SK-N-MC (cell line): ENCODE data around the gene HCFC1R1.

Experiments
- DNase-seq: peaks from one replicate; pipeline ENCODE4 v3.0.0-alpha.2; 2011; ENCODE audit warnings: low read depth, low spot score
- H3K27ac ChIP-seq: fragments of 200-600 bp; sonication (generic); 2 replicates; pipeline ENCODE4 v1.5.1; 2016; ENCODE audit warnings: mixed run types
- H3K36me3 ChIP-seq: fragments of 200-600 bp; sonication (generic); 2 replicates; pipeline ENCODE4 v1.6.1; 2017; ENCODE audit warnings: antibody characterized with exemption, low read length, mixed read lengths; ENCODE audit not compliant: insufficient read depth
- H3K4me3 ChIP-seq: fragments of 200-600 bp; sonication (generic); 2 replicates; pipeline ENCODE4 v1.5.1; 2016
- H3K9ac ChIP-seq: fragments of 200-600 bp; sonication (generic); 2 replicates; pipeline ENCODE4 v1.8.0; 2017; ENCODE audit warnings: mixed run types, mixed read lengths; ENCODE audit not compliant: insufficient read length
- H3K9me3 ChIP-seq: fragments of 200-600 bp; sonication (generic); 2 replicates; pipeline ENCODE4 v1.6.1; 2017; ENCODE audit warnings: low read depth, mild to moderate bottlenecking, antibody characterized with exemption, low read length, moderate library complexity, mixed read lengths
- EZH2 ChIP-seq: fragments of 200-600 bp; sonication (generic); IDR thresholded peaks from one replicate; pipeline ENCODE4 v1.6.1; 2017; ENCODE audit warnings: antibody characterized with exemption
- FOXP2 ChIP-seq: optimal IDR thresholded peaks from 2 replicates; pipeline ENCODE3; 2011; ENCODE audit warnings: mild to moderate bottlenecking, moderate library complexity; ENCODE audit not compliant: insufficient read depth; ENCODE audit errors: extremely low read length, control extremely low read depth
- POLR2AphosphoS5 ChIP-seq: IDR thresholded peaks from 2 replicates; pipeline ENCODE4 v1.6.1; 2012; ENCODE audit warnings: mild to moderate bottlenecking, low read depth, low read length, borderline replicate concordance

Gene HCFC1R1

GRCh38 chr16:3025032-3026002 is 1.6 kb upstream of the HCFC1R1 start:
- no peak overlapping the region for H3K27ac ChIP-seq
- peaks cover 15% of the 10 kb centered on the region; the same call in 1 of the 2 replicates for H3K36me3 ChIP-seq
- no peak for DNase-seq
- TF ChIP-seq POLR2AphosphoS5 (no peak), EZH2 (no peak), FOXP2 (no peak)
- no peak overlapping the region for H3K4me3 ChIP-seq
- H3K9ac ChIP-seq = no peak overlapping the region
- no peaks in the 10 kb centered on the region for H3K9me3 ChIP-seq

DNA sequence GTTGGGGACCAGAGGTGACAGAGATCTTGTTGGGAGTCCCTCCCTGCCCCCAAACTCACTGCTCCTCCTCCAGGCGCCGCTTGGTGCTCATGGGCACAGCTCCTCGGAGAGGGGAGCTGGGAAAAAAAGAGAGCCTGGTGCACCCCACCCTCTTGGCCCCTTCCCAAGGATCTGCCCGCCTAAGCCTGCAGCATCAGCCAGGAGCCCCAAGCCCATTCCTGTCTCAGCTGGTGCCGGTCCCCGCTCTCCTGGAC is 400 bp downstream of the HCFC1R1 start:
- Histone ChIP-seq H3K27ac (no peak overlapping the region), H3K36me3 (peaks cover 15% of the 10 kb centered on the region; the same call in 1 of the 2 replicates), H3K4me3 (peak overlapping the region; percentile 83), H3K9ac (peak overlapping the region; percentile 89), H3K9me3 (no peaks in the 10 kb centered on the region)
- no peak for DNase-seq
- no peak; the same call in 1 of the 2 replicates for TF ChIP-seq POLR2AphosphoS5
- TF ChIP-seq EZH2 = no peak
- TF ChIP-seq FOXP2 = no peak

- Histone ChIP-seq H3K27ac (peak overlapping the region; percentile 77), H3K9ac (no peak overlapping the region), H3K4me3 (peak overlapping the region; percentile 83), H3K36me3 (peaks cover 15% of the 10 kb centered on the region; the same call in 1 of the 2 replicates), H3K9me3 (no peaks in the 10 kb centered on the region)
- no peak for TF ChIP-seq EZH2
- TF ChIP-seq POLR2AphosphoS5 = no peak; the same call in none of the 2 replicates
- no peak for TF ChIP-seq FOXP2
- no peak for DNase-seq
These were observed 893 bp downstream of the HCFC1R1 start for GRCh38 chr16:3022684-3023414.

DNA sequence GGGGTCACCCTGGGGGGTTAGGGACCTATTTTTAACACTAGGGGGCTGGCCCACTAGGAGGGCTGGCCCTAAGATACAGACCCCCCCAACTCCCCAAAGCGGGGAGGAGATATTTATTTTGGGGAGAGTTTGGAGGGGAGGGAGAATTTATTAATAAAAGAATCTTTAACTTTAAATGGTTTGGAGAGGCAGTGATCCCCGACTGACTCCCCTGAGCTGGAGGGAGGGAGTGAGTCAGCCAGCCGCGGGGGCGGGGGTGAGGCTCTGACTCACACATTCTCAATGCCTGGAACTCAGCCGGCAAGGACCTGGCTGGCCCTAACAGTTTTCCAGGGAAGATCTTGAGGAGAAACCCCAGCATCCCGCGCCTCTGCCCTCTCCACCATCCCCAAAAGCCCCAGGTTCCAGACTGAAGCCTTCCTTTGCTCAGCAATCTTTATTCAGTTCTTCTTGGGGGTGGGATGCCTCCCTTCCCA is 1.5 kb downstream of the HCFC1R1 start:
- H3K4me3 ChIP-seq = peak overlapping the region; percentile 83
- H3K9me3 ChIP-seq = no peaks in the 10 kb centered on the region
- DNase-seq = no peak
- peak overlapping the region; percentile 77 for H3K27ac ChIP-seq
- TF ChIP-seq FOXP2 = no peak
- no peak for TF ChIP-seq EZH2
- no peak for TF ChIP-seq POLR2AphosphoS5
- no peak overlapping the region for H3K9ac ChIP-seq
- peaks cover 14% of the 10 kb centered on the region; the same call in 1 of the 2 replicates for H3K36me3 ChIP-seq

GRCh38 chr16:3021449-3022207 is 2.1 kb downstream of the HCFC1R1 start:
- DNase-seq = no peak
- H3K27ac ChIP-seq = peak overlapping the region; percentile 77; the same call in 1 of the 2 replicates
- TF ChIP-seq FOXP2 (no peak), POLR2AphosphoS5 (no peak), EZH2 (no peak)
- H3K4me3 ChIP-seq = peak overlapping the region; percentile 83
- H3K36me3 ChIP-seq = peaks cover 8% of the 10 kb centered on the region; the same call in 1 of the 2 replicates
- H3K9me3 ChIP-seq = no peaks in the 10 kb centered on the region
- H3K9ac ChIP-seq = no peak overlapping the region

DNA sequence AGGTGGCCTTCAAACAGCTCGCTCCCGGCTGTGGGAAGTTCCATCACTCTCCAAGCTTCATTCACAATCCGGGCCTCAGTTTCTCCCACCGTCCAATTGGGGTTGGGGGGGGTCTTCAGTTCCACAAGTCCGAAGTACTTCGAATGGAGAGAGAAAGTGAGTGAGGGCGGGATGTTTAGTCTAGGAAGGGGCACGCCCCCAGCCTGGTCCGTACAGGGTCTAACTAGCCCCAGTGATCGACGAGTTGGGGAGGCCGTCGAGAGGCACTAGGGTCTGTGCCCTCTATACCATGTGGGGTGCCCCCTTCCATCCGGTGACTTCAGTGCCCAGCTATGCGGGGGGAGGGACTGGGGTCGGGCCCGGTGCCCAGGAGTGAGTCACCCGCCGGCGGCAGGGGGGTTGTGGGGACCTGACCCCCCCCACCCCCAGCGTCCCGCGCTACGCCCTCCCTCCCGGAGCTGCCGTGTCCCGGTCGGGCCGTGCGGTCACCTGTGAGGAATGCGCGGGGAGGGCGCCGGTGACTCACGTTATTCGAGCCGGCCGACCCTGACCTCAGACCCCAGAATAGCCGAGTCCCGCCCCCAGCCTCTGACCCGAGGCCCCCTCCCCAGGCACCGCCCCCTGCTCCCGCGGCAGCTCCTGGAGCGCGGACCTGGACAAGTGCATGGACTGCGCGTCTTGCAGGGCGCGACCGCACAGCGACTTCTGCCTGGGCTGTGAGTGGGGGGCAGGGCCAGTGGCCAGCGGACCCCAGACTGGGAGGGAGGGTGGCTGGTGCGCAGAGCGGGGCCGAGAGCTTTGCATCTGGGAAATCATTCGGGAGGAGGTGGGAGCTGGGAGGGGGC is 2.9 kb downstream of the HCFC1R1 start:
- peaks cover under 1% of the 10 kb centered on the region; the same call in 1 of the 2 replicates for H3K36me3 ChIP-seq
- no peaks in the 10 kb centered on the region for H3K9me3 ChIP-seq
- TF ChIP-seq POLR2AphosphoS5 (no peak), EZH2 (no peak), FOXP2 (no peak)
- peak overlapping the region; percentile 64 for H3K9ac ChIP-seq
- peak overlapping the region; percentile 83 for H3K4me3 ChIP-seq
- H3K27ac ChIP-seq = no peak overlapping the region
- DNase-seq = no peak

DNA sequence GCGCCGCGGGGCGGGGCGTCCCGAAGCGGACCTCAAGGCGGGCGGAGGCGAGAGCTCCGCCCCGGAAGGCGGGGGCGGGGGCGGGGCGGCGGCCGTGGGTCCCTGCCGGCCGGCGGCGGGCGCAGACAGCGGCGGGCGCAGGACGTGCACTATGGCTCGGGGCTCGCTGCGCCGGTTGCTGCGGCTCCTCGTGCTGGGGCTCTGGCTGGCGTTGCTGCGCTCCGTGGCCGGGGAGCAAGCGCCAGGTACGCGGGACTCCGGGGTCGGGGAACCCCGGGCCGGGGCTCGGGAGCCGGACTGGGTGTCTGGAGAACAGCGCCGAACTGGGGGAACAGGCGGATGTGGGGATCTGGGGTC is 3.5 kb downstream of the HCFC1R1 start, which contains the start of gene TNFRSF12A:
Gene TNFRSF12A, plus strand, starts transcription at position 122 of the 357 bp plus-strand sequence. Its CDS starts 30 bp downstream, at position 152.
- Histone ChIP-seq H3K4me3 (peak within 1 kb of the TSS; percentile 83), H3K9me3 (no peaks in the 10 kb centered on the region), H3K9ac (peak within 1 kb of the TSS; percentile 64), H3K36me3 (no peaks in the 10 kb centered on the region), H3K27ac (no peak within 1 kb of the TSS)
- DNase-seq = no peak
- no peak for TF ChIP-seq EZH2
- peak; percentile 64; the same call in 1 of the 2 replicates for TF ChIP-seq POLR2AphosphoS5
- TF ChIP-seq FOXP2 = no peak
